ENCODE data around the gene TMEM186. TPM values are rescaled to one million over a fixed set of nuclear protein-coding genes. Genes with fewer than 3 reads are reported as not detected.

Gene TMEM186
- total RNA-seq, 4 donors from 2014 or later = 7.2 to 11.3 (median 8.9) TPM

GRCh38 chr16:8768692-8769091, 28.7 kb downstream of the TMEM186 start:
- no peaks in the 10 kb centered on the region for H3K9me3 ChIP-seq
- no peak overlapping the region for H3K27ac ChIP-seq
- no peak overlapping the region for H3K4me3 ChIP-seq
- H3K4me1 ChIP-seq = no peaks in the 10 kb centered on the region
- peaks cover 0 to 92% of the 10 kb centered on the region in 2 donors for H3K36me3 ChIP-seq
- no peaks in the 10 kb centered on the region for H3K27me3 ChIP-seq
- no peak for ATAC-seq
- WGBS, 2 donors (ENCODE audit: low coverage in 1 of 2) = 73 to 77% methylated on average over 4 to 12 of the region's 12 CpGs
- no peak for TF ChIP-seq CTCF (IDR thresholded peaks at IDR 0.05)
- TF ChIP-seq POLR2A (IDR thresholded peaks at IDR 0.05) = no peak
- no peak for TF ChIP-seq POLR2AphosphoS5 (IDR thresholded peaks at IDR 0.05)
- no peak for TF ChIP-seq EP300 (IDR thresholded peaks at IDR 0.05)

GRCh38 chr16:8768283-8768682, 29.2 kb downstream of the TMEM186 start:
- Histone ChIP-seq H3K4me3 (no peak overlapping the region), H3K36me3 (peaks cover 0 to 88% of the 10 kb centered on the region in 2 donors), H3K27me3 (no peaks in the 10 kb centered on the region), H3K9me3 (no peaks in the 10 kb centered on the region), H3K27ac (no peak overlapping the region), H3K4me1 (no peaks in the 10 kb centered on the region)
- ATAC-seq = no peak
- 93 to 97% methylated on average over 6 to 9 of the region's 12 CpGs for whole genome bisulfite sequencing, 2 donors (ENCODE audit: low coverage in 1 of 2)
- TF ChIP-seq CTCF (IDR thresholded peaks at IDR 0.05) (no peak), EP300 (IDR thresholded peaks at IDR 0.05) (no peak), POLR2A (IDR thresholded peaks at IDR 0.05) (no peak), POLR2AphosphoS5 (IDR thresholded peaks at IDR 0.05) (no peak)

- Histone ChIP-seq H3K27ac (no peak overlapping the region), H3K36me3 (peaks cover 0 to 78% of the 10 kb centered on the region in 2 donors), H3K27me3 (no peaks in the 10 kb centered on the region), H3K4me3 (no peak overlapping the region), H3K4me1 (no peaks in the 10 kb centered on the region), H3K9me3 (no peaks in the 10 kb centered on the region)
- WGBS, 2 donors (ENCODE audit: low coverage in 1 of 2) = 96 to 100% methylated on average over 1 to 3 of the region's 8 CpGs
- no peak for ATAC-seq
- no peak for TF ChIP-seq EP300 (IDR thresholded peaks at IDR 0.05)
- no peak for TF ChIP-seq POLR2AphosphoS5 (IDR thresholded peaks at IDR 0.05)
- no peak for TF ChIP-seq POLR2A (IDR thresholded peaks at IDR 0.05)
- no peak for TF ChIP-seq CTCF (IDR thresholded peaks at IDR 0.05)
Observed at GRCh38 chr16:8767176-8767575, 30.3 kb downstream of the TMEM186 start.

GRCh38 chr16:8764525-8765250, 32.8 kb downstream of the TMEM186 start:
- Histone ChIP-seq H3K27me3 (no peaks in the 10 kb centered on the region), H3K4me1 (no peaks in the 10 kb centered on the region), H3K36me3 (peaks cover 0 to 81% of the 10 kb centered on the region in 2 donors), H3K27ac (no peak overlapping the region), H3K4me3 (no peak overlapping the region), H3K9me3 (no peaks in the 10 kb centered on the region)
- TF ChIP-seq POLR2AphosphoS5 (IDR thresholded peaks at IDR 0.05) (no peak), POLR2A (IDR thresholded peaks at IDR 0.05) (no peak), CTCF (IDR thresholded peaks at IDR 0.05) (no peak), EP300 (IDR thresholded peaks at IDR 0.05) (no peak)
- 96% methylated on average over 4 of the region's 18 CpGs; no CpG with 5 or more reads in 1 of the 2 donors for WGBS, 2 donors (ENCODE audit: low coverage in 1 of 2)
- no peak for ATAC-seq

GRCh38 chr16:8763899-8764298, 33.5 kb downstream of the TMEM186 start:
- ATAC-seq = no peak

More at GRCh38 chr16:8763899-8764298, 33.5 kb downstream of the TMEM186 start:
- Histone ChIP-seq H3K9me3 (no peaks in the 10 kb centered on the region), H3K4me1 (no peaks in the 10 kb centered on the region), H3K27me3 (no peaks in the 10 kb centered on the region), H3K27ac (no peak overlapping the region), H3K4me3 (no peak overlapping the region), H3K36me3 (peaks cover 0 to 73% of the 10 kb centered on the region in 2 donors)
- WGBS, 2 donors (ENCODE audit: low coverage in 1 of 2) = 44 to 50% methylated on average over 3 to 7 of the region's 10 CpGs
- TF ChIP-seq POLR2A (IDR thresholded peaks at IDR 0.05) (no peak), EP300 (IDR thresholded peaks at IDR 0.05) (no peak), POLR2AphosphoS5 (IDR thresholded peaks at IDR 0.05) (no peak)

Data from gastroesophageal sphincter (tissue), 4 donors.